Breast epithelium (tissue), 3 donors: ENCODE results near the gene HLA-B.

Experiments used
- POLR2A ChIP-seq: fragments of 450-650 bp; IDR thresholded peaks from one replicate; pipeline ENCODE4 v1.6.1; 2016; ENCODE audit warnings: antibody characterized with exemption, mild to moderate bottlenecking, moderate library complexity
- POLR2AphosphoS5 ChIP-seq, 3 donors: sonication (generic); formaldehyde crosslinking; IDR thresholded peaks; one replicate each; pipeline ENCODE4 v1.6.1; 2017; ENCODE audit warnings: antibody characterized with exemption in 3 of 3
- TF ChIP-seq, protein P1 (sequence below), 3 donors: fragments of 450-650 bp; IDR thresholded peaks; one replicate each; pipeline ENCODE4 v1.5.1; 2016 to 2017; ENCODE audit warnings: antibody characterized with exemption in 3 of 3, mild to moderate bottlenecking in 3 of 3, moderate library complexity in 3 of 3

DNA sequence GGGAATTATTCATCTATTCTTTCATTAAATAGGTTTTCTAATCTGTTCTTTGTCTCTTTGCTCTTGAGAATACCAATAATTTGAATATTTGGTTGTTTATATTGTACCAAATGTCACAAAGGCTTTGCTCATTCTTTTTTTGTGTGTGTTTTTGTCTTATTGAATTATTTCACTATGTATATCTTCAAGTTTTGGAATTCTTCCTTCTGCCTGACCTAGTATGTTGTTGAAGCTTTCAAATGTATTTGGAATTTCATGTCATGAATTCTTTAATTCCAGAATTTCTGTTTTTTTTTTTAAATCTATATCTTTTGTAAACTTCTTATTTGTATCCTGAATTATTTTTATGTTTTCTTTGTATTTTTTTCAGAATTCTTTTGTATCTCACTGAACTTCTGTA lies 16.8 kb downstream of the HLA-B start:
- TF ChIP-seq, protein P1, sequence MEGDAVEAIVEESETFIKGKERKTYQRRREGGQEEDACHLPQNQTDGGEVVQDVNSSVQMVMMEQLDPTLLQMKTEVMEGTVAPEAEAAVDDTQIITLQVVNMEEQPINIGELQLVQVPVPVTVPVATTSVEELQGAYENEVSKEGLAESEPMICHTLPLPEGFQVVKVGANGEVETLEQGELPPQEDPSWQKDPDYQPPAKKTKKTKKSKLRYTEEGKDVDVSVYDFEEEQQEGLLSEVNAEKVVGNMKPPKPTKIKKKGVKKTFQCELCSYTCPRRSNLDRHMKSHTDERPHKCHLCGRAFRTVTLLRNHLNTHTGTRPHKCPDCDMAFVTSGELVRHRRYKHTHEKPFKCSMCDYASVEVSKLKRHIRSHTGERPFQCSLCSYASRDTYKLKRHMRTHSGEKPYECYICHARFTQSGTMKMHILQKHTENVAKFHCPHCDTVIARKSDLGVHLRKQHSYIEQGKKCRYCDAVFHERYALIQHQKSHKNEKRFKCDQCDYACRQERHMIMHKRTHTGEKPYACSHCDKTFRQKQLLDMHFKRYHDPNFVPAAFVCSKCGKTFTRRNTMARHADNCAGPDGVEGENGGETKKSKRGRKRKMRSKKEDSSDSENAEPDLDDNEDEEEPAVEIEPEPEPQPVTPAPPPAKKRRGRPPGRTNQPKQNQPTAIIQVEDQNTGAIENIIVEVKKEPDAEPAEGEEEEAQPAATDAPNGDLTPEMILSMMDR (IDR thresholded peaks at IDR 0.05) = no peak
- TF ChIP-seq POLR2AphosphoS5 (IDR thresholded peaks at IDR 0.05) (no peak), POLR2A (no peak)
